RCC 7860 (cell line): ENCODE results near the gene CYP3A4.
A peak's percentile ranks its signal among the peaks of the same experiment; 100 is the strongest.
"Not testable (repeated sequence)": the region's sequence is repeated elsewhere in the genome, so short reads cannot be mapped to it uniquely, and the experiment has no call there.

Experiments
- DNase-seq: peaks from one replicate; pipeline ENCODE4 v3.0.0-alpha.2; 2015; ENCODE audit warnings: low spot score
- FAIRE-seq: peaks from 2 replicates; lab custom pipeline; 2012; peaks lifted over from hg19 to GRCh38; lab: Jason Lieb, UNC

Gene CYP3A4

GRCh38 chr7:99793443-99793842 lies 9.5 kb upstream of the CYP3A4 start:
- FAIRE-seq = no peak
- DNase-seq = no peak

GRCh38 chr7:99792967-99793366 lies 9.0 kb upstream of the CYP3A4 start:
- DNase-seq (peak; percentile 23), FAIRE-seq (peak; percentile 67)

GRCh38 chr7:99791667-99792369 lies 7.8 kb upstream of the CYP3A4 start:
- FAIRE-seq (no peak), DNase-seq (peak; percentile 78)

GRCh38 chr7:99791021-99791420 lies 7.0 kb upstream of the CYP3A4 start:
- DNase-seq (peak; percentile 97), FAIRE-seq (peak; percentile 99)

- FAIRE-seq = no peak
- DNase-seq = peak; percentile 52
Measured at GRCh38 chr7:99790407-99790806, 6.4 kb upstream of the CYP3A4 start.

DNA sequence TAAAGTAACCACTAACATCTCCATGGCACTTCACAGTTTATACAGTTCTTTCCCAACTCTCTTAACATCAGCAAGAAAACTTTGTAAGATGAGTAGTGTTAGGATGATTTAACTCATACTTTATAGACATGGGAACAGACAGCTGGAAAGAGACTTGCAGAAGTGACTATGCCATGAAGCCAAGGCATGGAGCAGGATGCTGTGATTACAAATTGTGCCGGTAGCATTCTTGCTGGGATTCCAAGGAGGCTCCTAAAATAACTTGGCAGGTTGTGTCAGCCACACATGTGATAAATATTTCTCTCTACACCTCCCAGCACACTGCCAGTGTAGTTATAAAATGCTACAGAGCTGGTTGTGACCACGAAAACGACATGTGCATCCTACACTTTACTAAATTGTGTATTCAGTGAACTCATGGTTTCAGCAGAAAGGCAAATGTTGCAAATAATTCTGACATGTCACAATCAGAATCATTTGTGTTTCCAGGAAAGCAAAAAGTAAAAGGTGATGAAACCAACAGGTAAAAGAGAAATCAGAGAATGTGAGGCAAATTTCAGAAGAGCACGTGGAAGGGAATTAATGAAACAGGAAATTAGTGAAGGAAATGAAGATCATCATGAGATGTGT lies 5.6 kb upstream of the CYP3A4 start:
- peak; percentile 7 for FAIRE-seq
- DNase-seq = peak; percentile 39

- no peak for FAIRE-seq
- no peak for DNase-seq
Measured at GRCh38 chr7:99788554-99788953, 4.6 kb upstream of the CYP3A4 start.

- DNase-seq (no peak), FAIRE-seq (no peak)
Measured at GRCh38 chr7:99786726-99787335, 2.8 kb upstream of the CYP3A4 start.

DNA sequence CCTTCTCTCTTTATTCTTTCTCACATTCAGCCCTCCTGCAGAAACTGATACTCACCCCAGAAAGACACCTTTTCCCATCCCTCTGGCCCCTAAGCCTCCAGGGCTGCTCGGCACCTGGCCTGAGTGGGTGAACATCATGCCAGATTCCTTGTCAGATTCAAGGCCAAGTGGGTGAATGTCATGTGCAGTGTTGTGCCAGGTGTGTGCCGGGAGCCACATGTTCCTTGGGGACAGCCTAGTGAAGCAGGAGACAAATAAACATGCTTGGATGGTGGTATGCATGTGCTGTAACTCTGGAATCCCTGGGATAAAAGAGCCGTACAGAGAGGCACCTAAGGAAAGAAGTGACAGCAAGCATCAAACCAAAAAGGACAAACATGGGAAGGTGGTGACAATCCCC lies 1.7 kb upstream of the CYP3A4 start:
- not testable (repeated sequence) for FAIRE-seq, DNase-seq

- no peak for FAIRE-seq
Measured at GRCh38 chr7:99782012-99782953, 1.7 kb downstream of the CYP3A4 start.

GRCh38 chr7:99780588-99780987 lies 3.4 kb downstream of the CYP3A4 start:
- no peak for DNase-seq
- FAIRE-seq = no peak

More at GRCh38 chr7:99782012-99782953, 1.7 kb downstream of the CYP3A4 start:
- no peak for DNase-seq

GRCh38 chr7:99779949-99780348 lies 4.0 kb downstream of the CYP3A4 start:
- no peak for DNase-seq
- no peak for FAIRE-seq

- DNase-seq (no peak), FAIRE-seq (no peak)
Measured at GRCh38 chr7:99778880-99779279, 5.1 kb downstream of the CYP3A4 start.

DNA sequence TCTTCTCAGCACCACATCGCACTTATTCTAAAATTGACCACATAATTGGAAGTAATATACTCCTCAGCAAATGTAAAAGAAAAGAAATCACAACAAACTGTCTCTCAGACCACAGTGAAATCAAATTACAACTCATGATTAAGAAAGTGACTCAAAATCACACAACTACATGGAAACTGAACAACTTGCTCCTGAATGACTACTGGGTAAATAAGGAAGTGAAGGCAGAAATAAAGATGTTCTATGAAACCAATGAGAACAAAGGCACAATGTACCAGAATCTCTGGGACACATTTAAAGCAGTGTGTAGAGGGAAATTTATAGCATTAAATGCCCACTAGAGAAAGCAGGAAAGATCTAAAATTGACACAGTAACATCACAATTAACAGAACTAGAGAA lies 10.6 kb downstream of the CYP3A4 start:
- not testable (repeated sequence) for FAIRE-seq

DNA sequence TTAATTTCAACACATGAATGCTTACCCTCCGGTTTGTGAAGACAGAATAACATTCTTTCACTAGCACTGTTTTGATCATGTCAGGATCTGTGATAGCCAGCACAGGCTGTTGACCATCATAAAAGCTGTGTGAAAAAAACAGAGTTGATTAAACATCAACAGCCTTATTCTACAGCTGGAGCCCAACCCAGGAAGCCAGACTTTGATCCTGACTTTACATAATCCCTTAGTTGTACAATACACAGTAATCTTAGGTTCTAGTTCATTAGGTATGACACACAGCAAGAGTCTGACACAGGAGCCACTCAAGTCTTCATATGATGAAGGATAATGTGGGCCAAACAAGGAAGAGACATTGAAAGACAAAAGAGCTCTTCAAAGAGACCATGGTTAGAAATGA lies 11.4 kb downstream of the CYP3A4 start:
- DNase-seq (peak; percentile 35), FAIRE-seq (peak; percentile 61)

More for the DNA sequence above, 10.6 kb downstream of the CYP3A4 start:
- DNase-seq = not testable (repeated sequence)

GRCh38 chr7:99769494-99769893 lies 14.5 kb downstream of the CYP3A4 start:
- not testable (repeated sequence) for FAIRE-seq, DNase-seq

- no peak for FAIRE-seq
- DNase-seq = no peak
Measured at GRCh38 chr7:99768471-99768870, 15.5 kb downstream of the CYP3A4 start.

DNA sequence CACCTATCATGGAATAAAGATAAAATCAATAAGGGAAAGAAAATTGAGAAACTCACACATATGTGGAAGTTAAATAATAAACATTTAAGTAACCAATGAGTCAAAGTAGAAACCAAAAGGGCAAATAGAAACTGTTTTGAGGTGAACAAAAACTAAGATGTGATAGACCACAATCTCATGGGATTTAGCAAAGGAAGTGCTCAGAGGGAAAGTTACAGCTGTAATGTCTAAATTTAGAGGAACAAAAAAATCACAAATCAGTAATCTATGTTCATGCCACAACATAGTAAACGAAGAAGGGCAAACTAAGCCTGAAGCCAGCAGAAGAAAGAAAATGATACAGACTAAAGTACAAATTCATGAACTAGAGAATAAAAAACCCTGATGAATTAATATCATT lies 16.3 kb downstream of the CYP3A4 start:
- FAIRE-seq = no peak
- DNase-seq = no peak

GRCh38 chr7:99766484-99767099 lies 17.4 kb downstream of the CYP3A4 start:
- DNase-seq = no peak
- FAIRE-seq = no peak

DNA sequence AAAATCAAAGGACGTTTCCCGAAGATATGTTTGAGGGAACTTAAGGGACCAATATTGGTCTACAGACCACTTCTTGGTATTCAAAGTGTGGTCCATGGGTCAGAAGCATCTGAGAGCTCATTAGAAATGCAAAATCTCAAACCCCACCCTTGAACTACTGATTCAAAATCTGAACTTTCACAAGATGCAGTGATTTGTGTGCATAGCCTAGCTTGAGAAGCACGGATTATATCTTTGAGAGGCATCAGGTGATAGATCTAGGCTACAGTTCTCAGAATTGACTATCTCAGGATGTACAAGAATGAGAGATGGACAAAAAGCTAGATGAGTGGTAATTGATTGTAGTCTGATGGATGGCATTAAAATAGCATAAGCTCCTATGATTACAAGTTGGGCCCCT lies 19.5 kb downstream of the CYP3A4 start:
- DNase-seq (no peak), FAIRE-seq (no peak)
